Colonic mucosa (tissue), 4 donors: ENCODE measurements around the gene AMY2B. TPM values are rescaled to one million over a fixed set of nuclear protein-coding genes. Genes with fewer than 3 reads are reported as not detected.
"Not testable (repeated sequence)": the region's sequence is repeated elsewhere in the genome, so short reads cannot be mapped to it uniquely, and the experiment has no call there.

Experiments
- DNase-seq: peaks from one replicate; pipeline ENCODE4 v3.0.0-alpha.2; 2020
- H3K27ac ChIP-seq: fragments of 200-600 bp; one replicate; pipeline ENCODE4 v1.8.0; 2021
- H3K27me3 ChIP-seq: fragments of 200-600 bp; one replicate; pipeline ENCODE4 v1.8.0; 2021
- H3K36me3 ChIP-seq: fragments of 200-600 bp; one replicate; pipeline ENCODE4 v1.8.0; 2021
- H3K4me1 ChIP-seq: fragments of 200-600 bp; one replicate; pipeline ENCODE4 v1.8.0; 2021; ENCODE audit warnings: mild to moderate bottlenecking
- H3K4me3 ChIP-seq: fragments of 200-600 bp; one replicate; pipeline ENCODE4 v1.8.0; 2021
- H3K9ac ChIP-seq, 2 donors: one replicate each; pipeline ENCODE4 v1.7.0; 2013; ENCODE audit warnings: control low read depth in 2 of 2, low read depth in 2 of 2, low read length in 2 of 2
- H3K9me3 ChIP-seq: fragments of 200-600 bp; one replicate; pipeline ENCODE4 v1.8.0; 2021
- intact Hi-C: fragments of 100-400 bp; cut with DNase I; formaldehyde crosslinking; loops from one replicate; pipeline ENCODE4 v1.14.1; 2022
- total RNA-seq, 2 donors: library from RNA; stranded (reverse); fragmentation: NEBNext Ultra II Directional in 1 of 2; extraction: Animal tissue kit (Norgen Biotek cat#: 25700) in 1 of 2; gene quantifications; one replicate each; pipeline ENCODE4 v1.2.1, GENCODE V29; 2021
- TF ChIP-seq, protein P1 (sequence below): fragments of 200-600 bp; IDR thresholded peaks from one replicate; pipeline ENCODE4 v1.8.0; 2022; ENCODE audit warnings: antibody characterized with exemption, mild to moderate bottlenecking
- donor health status: healthy.
- donor health status: DM: no; HTN: no; CAD: no.
- donor health status: DM: no; HTN: no; CAD: no.

Gene AMY2B
- total RNA-seq, 2 donors from 2014 or later = 6.6 to 8.5 TPM

DNA sequence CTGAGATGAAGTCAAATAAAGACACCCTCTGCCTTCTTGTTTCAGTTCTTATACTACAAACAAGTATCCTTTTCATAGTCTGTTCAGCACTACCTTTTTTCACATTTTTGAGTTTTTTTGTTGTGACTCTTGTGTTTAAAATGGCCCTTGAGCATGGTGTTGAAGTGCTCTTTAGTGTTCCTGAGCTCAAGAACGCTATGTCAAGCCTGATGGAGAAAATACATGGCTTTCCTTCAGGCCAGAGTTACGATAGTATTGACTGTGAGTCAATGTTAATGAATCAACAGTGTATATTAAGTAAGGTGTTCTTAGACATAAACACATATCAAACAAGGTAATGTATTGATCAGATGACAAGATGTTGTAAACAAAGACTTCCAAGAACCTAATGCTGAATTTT, 33.2 kb upstream of the AMY2B start:
- intact Hi-C loops = no loop called here
- no peak for DNase-seq
- no peak overlapping the region for H3K9ac ChIP-seq
- H3K36me3 ChIP-seq = peaks cover 11% of the 10 kb centered on the region
- TF ChIP-seq, protein P1, sequence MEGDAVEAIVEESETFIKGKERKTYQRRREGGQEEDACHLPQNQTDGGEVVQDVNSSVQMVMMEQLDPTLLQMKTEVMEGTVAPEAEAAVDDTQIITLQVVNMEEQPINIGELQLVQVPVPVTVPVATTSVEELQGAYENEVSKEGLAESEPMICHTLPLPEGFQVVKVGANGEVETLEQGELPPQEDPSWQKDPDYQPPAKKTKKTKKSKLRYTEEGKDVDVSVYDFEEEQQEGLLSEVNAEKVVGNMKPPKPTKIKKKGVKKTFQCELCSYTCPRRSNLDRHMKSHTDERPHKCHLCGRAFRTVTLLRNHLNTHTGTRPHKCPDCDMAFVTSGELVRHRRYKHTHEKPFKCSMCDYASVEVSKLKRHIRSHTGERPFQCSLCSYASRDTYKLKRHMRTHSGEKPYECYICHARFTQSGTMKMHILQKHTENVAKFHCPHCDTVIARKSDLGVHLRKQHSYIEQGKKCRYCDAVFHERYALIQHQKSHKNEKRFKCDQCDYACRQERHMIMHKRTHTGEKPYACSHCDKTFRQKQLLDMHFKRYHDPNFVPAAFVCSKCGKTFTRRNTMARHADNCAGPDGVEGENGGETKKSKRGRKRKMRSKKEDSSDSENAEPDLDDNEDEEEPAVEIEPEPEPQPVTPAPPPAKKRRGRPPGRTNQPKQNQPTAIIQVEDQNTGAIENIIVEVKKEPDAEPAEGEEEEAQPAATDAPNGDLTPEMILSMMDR = no peak
- no peak overlapping the region for H3K27ac ChIP-seq
- H3K4me1 ChIP-seq = no peaks in the 10 kb centered on the region
- H3K9me3 ChIP-seq = no peaks in the 10 kb centered on the region
- no peak overlapping the region for H3K4me3 ChIP-seq
- H3K27me3 ChIP-seq = no peaks in the 10 kb centered on the region

DNA sequence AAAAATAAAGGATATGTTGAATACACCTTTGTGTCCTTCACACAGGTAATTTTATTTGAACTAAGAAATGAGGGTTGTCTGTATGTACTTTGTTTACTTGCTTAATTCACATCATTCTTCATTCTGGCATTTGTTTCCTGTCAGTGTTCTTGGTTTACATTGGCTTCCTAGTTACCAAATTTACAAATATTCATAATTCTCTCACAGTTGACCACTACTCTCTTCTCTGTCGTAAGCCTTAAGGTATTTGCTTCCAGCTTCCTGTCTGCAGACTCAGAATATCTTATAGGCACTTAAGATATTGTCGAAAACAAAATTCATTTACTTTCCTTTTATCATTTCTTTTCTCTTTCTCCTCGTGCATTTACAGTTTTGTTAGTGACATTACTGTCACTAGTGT, 30.0 kb upstream of the AMY2B start:
- H3K36me3 ChIP-seq = peaks cover 11% of the 10 kb centered on the region
- no peaks in the 10 kb centered on the region for H3K9me3 ChIP-seq
- DNase-seq = no peak
- H3K9ac ChIP-seq = no peak overlapping the region
- no peaks in the 10 kb centered on the region for H3K4me1 ChIP-seq
- no peaks in the 10 kb centered on the region for H3K27me3 ChIP-seq
- TF ChIP-seq, protein P1 = no peak
- no peak overlapping the region for H3K4me3 ChIP-seq
- intact Hi-C loops = no loop called here
- no peak overlapping the region for H3K27ac ChIP-seq

DNA sequence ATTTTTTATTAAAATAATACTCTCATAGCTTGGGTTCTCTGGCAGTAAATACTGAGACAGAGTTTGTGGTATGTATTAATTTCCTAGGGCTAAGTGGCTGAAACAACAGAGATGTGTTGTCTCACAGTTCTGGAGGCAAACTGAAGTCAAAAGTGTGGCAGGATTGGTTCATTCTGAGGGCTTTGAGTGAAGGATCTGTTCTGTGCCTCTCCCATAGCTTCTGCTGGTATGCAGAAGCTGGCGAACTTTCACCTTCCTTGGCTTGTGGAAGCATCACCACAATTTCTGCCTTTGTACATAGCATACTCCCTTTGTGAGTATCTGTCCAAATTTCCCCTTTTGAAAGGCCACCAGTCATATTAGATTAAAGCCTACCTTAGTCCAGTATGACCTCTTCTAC, 24.9 kb upstream of the AMY2B start:
- Histone ChIP-seq H3K4me1 (no peaks in the 10 kb centered on the region), H3K36me3 (peaks cover 4% of the 10 kb centered on the region), H3K9me3 (no peaks in the 10 kb centered on the region), H3K27me3 (no peaks in the 10 kb centered on the region), H3K27ac (no peak overlapping the region), H3K9ac (no peak overlapping the region), H3K4me3 (no peak overlapping the region)
- intact Hi-C loops = no loop called here
- TF ChIP-seq, protein P1 = no peak
- no peak for DNase-seq

DNA sequence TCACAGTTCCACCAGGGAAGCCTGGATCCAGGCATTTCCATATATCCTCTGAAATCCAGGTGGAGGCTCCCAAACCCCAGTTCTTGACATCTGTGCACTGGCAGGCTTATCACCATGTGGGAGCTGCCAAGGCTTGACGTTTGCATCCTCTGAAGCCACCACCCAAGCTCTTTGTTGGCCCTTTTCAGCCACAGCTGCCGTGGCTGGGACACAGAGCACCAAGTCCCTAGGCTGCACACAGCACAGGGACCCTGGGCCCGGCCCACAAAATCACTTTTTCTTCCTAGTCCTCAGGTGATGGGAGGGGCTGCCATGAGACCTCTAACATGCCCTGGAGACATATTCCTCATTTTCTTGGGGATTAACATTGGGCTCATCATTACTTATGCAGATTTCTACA, 23.5 kb upstream of the AMY2B start:
- TF ChIP-seq, protein P1 = no peak
- H3K4me3 ChIP-seq = no peak overlapping the region
- H3K9me3 ChIP-seq = no peaks in the 10 kb centered on the region
- H3K27me3 ChIP-seq = no peaks in the 10 kb centered on the region
- H3K4me1 ChIP-seq = no peaks in the 10 kb centered on the region
- peaks cover 4% of the 10 kb centered on the region for H3K36me3 ChIP-seq
- no peak overlapping the region for H3K9ac ChIP-seq
- no peak overlapping the region for H3K27ac ChIP-seq
- intact Hi-C loops = no loop called here
- DNase-seq = no peak

DNA sequence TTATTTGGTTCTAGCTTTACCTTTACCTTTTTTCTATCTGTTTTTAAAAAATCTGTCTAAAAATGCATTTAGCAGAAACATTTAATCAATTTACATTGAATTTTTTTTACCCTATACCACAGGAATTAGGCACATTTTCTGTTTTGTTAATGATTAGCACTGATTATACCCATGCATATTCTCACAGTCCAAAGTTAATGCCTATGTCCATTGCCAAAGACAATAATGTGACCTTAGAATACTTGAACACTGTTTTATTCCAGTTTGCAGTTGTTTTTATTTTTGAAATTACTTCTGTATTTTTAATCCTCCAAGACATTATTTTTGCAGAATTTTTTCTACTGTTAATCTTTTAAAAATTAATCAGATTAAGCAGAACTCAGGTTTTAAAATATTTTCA, 11.0 kb upstream of the AMY2B start:
- Histone ChIP-seq H3K27me3 (no peaks in the 10 kb centered on the region), H3K27ac (no peak overlapping the region), H3K9ac (no peak overlapping the region), H3K36me3 (no peaks in the 10 kb centered on the region), H3K9me3 (no peaks in the 10 kb centered on the region), H3K4me1 (no peaks in the 10 kb centered on the region), H3K4me3 (no peak overlapping the region)
- intact Hi-C loops = no loop called here
- TF ChIP-seq, protein P1 = no peak
- no peak for DNase-seq

DNA sequence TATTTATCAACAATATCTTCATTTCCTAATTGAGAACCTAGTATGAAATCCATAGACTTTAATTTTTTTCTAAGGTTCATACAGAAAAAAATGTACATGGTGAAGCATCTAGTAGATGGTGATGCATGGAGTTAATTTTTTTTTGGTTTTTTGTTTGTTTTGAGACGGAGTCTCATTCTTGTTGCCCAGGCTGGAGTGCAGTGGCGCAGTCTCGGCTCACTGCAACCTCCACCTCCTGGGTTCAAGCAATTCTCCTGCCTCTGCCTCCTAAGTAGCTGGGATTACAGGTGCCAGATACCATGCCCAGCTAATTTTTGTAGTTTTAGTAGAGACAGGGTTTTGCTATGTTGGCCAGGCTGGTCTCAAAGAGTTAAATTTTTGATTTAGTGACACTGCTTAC, 10.3 kb upstream of the AMY2B start:
- H3K4me1 ChIP-seq, H3K27ac ChIP-seq, H3K9ac ChIP-seq, H3K27me3 ChIP-seq, H3K9me3 ChIP-seq, H3K36me3 ChIP-seq, DNase-seq, H3K4me3 ChIP-seq, intact Hi-C loops: not testable (repeated sequence)
